OCI-LY7 (cell line): ENCODE results near the gene TNFAIP1.

Experiments
- CTCF ChIP-seq: fragments of 200-600 bp; sonication (generic); conservative IDR thresholded peaks from 2 replicates; pipeline ENCODE4 v1.5.1; 2014; ENCODE audit warnings: mild to moderate bottlenecking, antibody characterized with exemption, low read length, moderate library complexity, mixed read lengths
- EZH2phosphoT487 ChIP-seq: fragments of 200-600 bp; sonication (generic); IDR thresholded peaks from 2 replicates; pipeline ENCODE4 v1.6.1; 2018; ENCODE audit warnings: low read depth, borderline replicate concordance, mild to moderate bottlenecking, mixed run types, antibody characterized with exemption, low read length, moderate library complexity, mixed read lengths

GRCh38 chr17:28357061-28357900, 21.7 kb downstream of the TNFAIP1 start, which contains the start of gene POLDIP2:
- TF ChIP-seq CTCF (0 out of 2 replicates have a peak, but pooled peaks have one; percentile 18), EZH2phosphoT487 (no peak)
